ENCODE measurements around the gene GLO1.
"Not testable (repeated sequence)": the region's sequence is repeated elsewhere in the genome, so short reads cannot be mapped to it uniquely, and the experiment has no call there.

Gene GLO1

GRCh38 chr6:38705924-38706323 is 3.0 kb upstream of the GLO1 start:
- no peak for DNase-seq (ENCODE audit: low read depth)

- DNase-seq (ENCODE audit: low read depth): no peak
Measured at GRCh38 chr6:38703949-38704590, 1.1 kb upstream of the GLO1 start.

- DNase-seq (ENCODE audit: low read depth): no peak
Measured at GRCh38 chr6:38701551-38701950, 1.4 kb downstream of the GLO1 start.

- DNase-seq (ENCODE audit: low read depth): not testable (repeated sequence)
Measured at GRCh38 chr6:38699702-38700101, 3.2 kb downstream of the GLO1 start.

- DNase-seq (ENCODE audit: low read depth): no peak
Measured at GRCh38 chr6:38697846-38698245, 5.1 kb downstream of the GLO1 start.

- no peak for DNase-seq (ENCODE audit: low read depth)
Measured at GRCh38 chr6:38696345-38696744, 6.6 kb downstream of the GLO1 start.

GRCh38 chr6:38695933-38696332 is 7.0 kb downstream of the GLO1 start:
- DNase-seq (ENCODE audit: low read depth): no peak

- no peak for DNase-seq (ENCODE audit: low read depth)
Measured at GRCh38 chr6:38695227-38695900, 7.6 kb downstream of the GLO1 start.

GRCh38 chr6:38688579-38689087 is 14.3 kb downstream of the GLO1 start:
- no peak for DNase-seq (ENCODE audit: low read depth)

- DNase-seq (ENCODE audit: low read depth): no peak
Measured at GRCh38 chr6:38687549-38687948, 15.4 kb downstream of the GLO1 start.

GRCh38 chr6:38687043-38687353 is 15.9 kb downstream of the GLO1 start:
- no peak for DNase-seq (ENCODE audit: low read depth)

GRCh38 chr6:38686270-38687042 is 16.5 kb downstream of the GLO1 start:
- no peak for DNase-seq (ENCODE audit: low read depth)

GRCh38 chr6:38684904-38685303 is 18.0 kb downstream of the GLO1 start:
- no peak for DNase-seq (ENCODE audit: low read depth)

GRCh38 chr6:38684237-38684636 is 18.7 kb downstream of the GLO1 start:
- no peak for DNase-seq (ENCODE audit: low read depth)

- DNase-seq (ENCODE audit: low read depth): no peak
Measured at GRCh38 chr6:38681850-38682249, 21.1 kb downstream of the GLO1 start.

GRCh38 chr6:38679668-38680067 is 23.3 kb downstream of the GLO1 start:
- DNase-seq (ENCODE audit: low read depth): no peak

- no peak for DNase-seq (ENCODE audit: low read depth)
Measured at GRCh38 chr6:38678178-38678760, 24.7 kb downstream of the GLO1 start.

GRCh38 chr6:38676974-38677544 is 25.9 kb downstream of the GLO1 start:
- no peak for DNase-seq (ENCODE audit: low read depth)

- DNase-seq (ENCODE audit: low read depth): no peak
Measured at GRCh38 chr6:38676236-38676973, 26.5 kb downstream of the GLO1 start.

GRCh38 chr6:38673397-38674165 is 29.4 kb downstream of the GLO1 start:
- no peak for DNase-seq (ENCODE audit: low read depth)

- peak; percentile 28 for DNase-seq (ENCODE audit: low read depth)
Measured at GRCh38 chr6:38671885-38672467, 31.0 kb downstream of the GLO1 start.

Data from GM04504 (cell line).